NCI-H510A treated with DMSO at 0.1 percent for 48 hours (cell line): ENCODE results near the gene F13B.
"Not testable (repeated sequence)": the region's sequence is repeated elsewhere in the genome, so short reads cannot be mapped to it uniquely, and the experiment has no call there.

Source experiments
- DNase-seq: peaks from one replicate; lab custom pipeline; 2025; lab: John Stamatoyannopoulos, UW

F13B gene

GRCh38 chr1:197066719-197067456 is at the start of gene F13B:
TSS of gene F13B (minus strand) at chr1:197067260. CDS start at chr1:197067223, 37 bp downstream.
- no peak for DNase-seq

GRCh38 chr1:197116156-197116555 is 49.1 kb upstream of the F13B start:
- no peak for DNase-seq

- no peak for DNase-seq
Observed at GRCh38 chr1:197106869-197107268, 39.8 kb upstream of the F13B start.

GRCh38 chr1:197103300-197103699 is 36.2 kb upstream of the F13B start:
- no peak for DNase-seq

- no peak for DNase-seq
Observed at GRCh38 chr1:197101978-197102377, 34.9 kb upstream of the F13B start.

GRCh38 chr1:197100677-197101076 is 33.6 kb upstream of the F13B start:
- DNase-seq = no peak

GRCh38 chr1:197099444-197099843 is 32.4 kb upstream of the F13B start:
- no peak for DNase-seq

GRCh38 chr1:197096971-197097370 is 29.9 kb upstream of the F13B start:
- not testable (repeated sequence) for DNase-seq

- DNase-seq = no peak
Observed at GRCh38 chr1:197096137-197096536, 29.1 kb upstream of the F13B start.

- DNase-seq = no peak
Observed at GRCh38 chr1:197093226-197093885, 26.3 kb upstream of the F13B start.

- no peak for DNase-seq
Observed at GRCh38 chr1:197092491-197093023, 25.5 kb upstream of the F13B start.

GRCh38 chr1:197083474-197083873 is 16.4 kb upstream of the F13B start:
- DNase-seq = no peak

- no peak for DNase-seq
Observed at GRCh38 chr1:197081117-197081753, 14.2 kb upstream of the F13B start.

- DNase-seq = no peak
Observed at GRCh38 chr1:197080323-197080722, 13.3 kb upstream of the F13B start.

GRCh38 chr1:197076585-197076984 is 9.5 kb upstream of the F13B start:
- no peak for DNase-seq

- no peak for DNase-seq
Observed at GRCh38 chr1:197073978-197074377, 6.9 kb upstream of the F13B start.

- no peak for DNase-seq
Observed at GRCh38 chr1:197067457-197067818, 378 bp upstream of the F13B start.

GRCh38 chr1:197066277-197066676 is 783 bp downstream of the F13B start:
- no peak for DNase-seq

- DNase-seq = no peak
Observed at GRCh38 chr1:197065559-197065958, 1.5 kb downstream of the F13B start.

GRCh38 chr1:197063212-197063611 is 3.8 kb downstream of the F13B start:
- no peak for DNase-seq

GRCh38 chr1:197062692-197063091 is 4.4 kb downstream of the F13B start:
- no peak for DNase-seq

GRCh38 chr1:197049100-197049499 is 18.0 kb downstream of the F13B start:
- DNase-seq = no peak
